ENCODE data around the gene LMAN2L.

The LMAN2L gene

GRCh38 chr2:96747061-96747617, 7.3 kb upstream of the LMAN2L start:
- no peaks in the 10 kb centered on the region for H3K36me3 ChIP-seq (replicated peaks in 1 of 2; ENCODE audit: control insufficient read depth in 2 of 2, insufficient read depth in 2 of 2, low read length in 2 of 2)
- no peak overlapping the region for H4K91ac ChIP-seq (ENCODE audit: low read depth, low read length, poor library complexity)
- H3K4ac ChIP-seq (ENCODE audit: low read length) = no peak overlapping the region
- H3K9ac ChIP-seq (ENCODE audit: low read depth, low read length, poor library complexity) = no peak overlapping the region
- H2BK15ac ChIP-seq (ENCODE audit: low read length) = no peak overlapping the region
- no peak overlapping the region for H3K18ac ChIP-seq (ENCODE audit: low read length)
- WGBS, 2 donors (ENCODE audit: extremely low coverage in 2 of 2, insufficient read length in 2 of 2, insufficient replicate concordance in 1 of 2) = no CpG with 5 or more reads among the region's 6 CpGs
- no peak overlapping the region for H3K4me2 ChIP-seq (ENCODE audit: insufficient read depth, low read length, poor library complexity, severe bottlenecking)
- no peak for DNase-seq (ENCODE audit: low spot score)
- H4K8ac ChIP-seq (ENCODE audit: low read depth, low read length) = no peak overlapping the region
- no peak overlapping the region for H3K4me3 ChIP-seq (ENCODE audit: low read length in 2 of 2)
- no peaks in the 10 kb centered on the region for H3K79me1 ChIP-seq (ENCODE audit: low read depth, low read length)
- no peak overlapping the region for H2AK5ac ChIP-seq (ENCODE audit: low read depth, low read length)
- no peak overlapping the region for H3K14ac ChIP-seq (ENCODE audit: low read length)
- H3K27ac ChIP-seq (replicated peaks; ENCODE audit: low read length) = no peak overlapping the region
- no peaks in the 10 kb centered on the region for H3K4me1 ChIP-seq (ENCODE audit: control insufficient read depth in 2 of 2, insufficient read depth in 1 of 2, low read depth in 1 of 2, low read length in 2 of 2)
- no peaks in the 10 kb centered on the region for H3K9me3 ChIP-seq (replicated peaks in 1 of 2; ENCODE audit: control insufficient read depth in 2 of 2, insufficient read depth in 1 of 2, low read depth in 1 of 2, low read length in 2 of 2)
- no peak overlapping the region for H3K23ac ChIP-seq (ENCODE audit: low read depth, low read length, poor library complexity)
- peaks cover 0 to 8% (median 0%) of the 10 kb centered on the region in 3 experiments for H3K27me3 ChIP-seq (ENCODE audit: control insufficient read depth in 3 of 3, insufficient read depth in 3 of 3, low read depth in 1 of 3, low read length in 3 of 3)
- H2BK120ac ChIP-seq (ENCODE audit: low read depth, low read length) = no peak overlapping the region
- H2BK5ac ChIP-seq (ENCODE audit: low read length) = no peak overlapping the region
- H2BK12ac ChIP-seq (ENCODE audit: low read length) = no peak overlapping the region
- H2AFZ ChIP-seq (ENCODE audit: low read length) = no peak overlapping the region

GRCh38 chr2:96739076-96739632, 710 bp downstream of the LMAN2L start:
- Histone ChIP-seq H3K4me2 (ENCODE audit: insufficient read depth, low read length, poor library complexity, severe bottlenecking) (peak overlapping the region; percentile 82), H2BK120ac (ENCODE audit: low read depth, low read length) (no peak overlapping the region), H3K9ac (ENCODE audit: low read depth, low read length, poor library complexity) (peak overlapping the region; percentile 83), H3K4ac (ENCODE audit: low read length) (no peak overlapping the region), H3K36me3 (replicated peaks in 1 of 2; ENCODE audit: control insufficient read depth in 2 of 2, insufficient read depth in 2 of 2, low read length in 2 of 2) (peaks cover 9 to 41% of the 10 kb centered on the region in 2 donors), H3K4me1 (ENCODE audit: control insufficient read depth in 2 of 2, insufficient read depth in 1 of 2, low read depth in 1 of 2, low read length in 2 of 2) (peaks cover 4 to 6% of the 10 kb centered on the region in 2 donors), H3K14ac (ENCODE audit: low read length) (peak overlapping the region; percentile 58), H4K8ac (ENCODE audit: low read depth, low read length) (no peak overlapping the region), H3K27ac (replicated peaks; ENCODE audit: low read length) (no peak overlapping the region), H2BK5ac (ENCODE audit: low read length) (no peak overlapping the region), H2AK5ac (ENCODE audit: low read depth, low read length) (peak overlapping the region; percentile 27), H2BK12ac (ENCODE audit: low read length) (no peak overlapping the region), H2BK15ac (ENCODE audit: low read length) (no peak overlapping the region), H3K23ac (ENCODE audit: low read depth, low read length, poor library complexity) (peak overlapping the region; percentile 78), H3K4me3 (ENCODE audit: low read length in 2 of 2) (peak overlapping the region; percentile 81 to 87), H3K79me1 (ENCODE audit: low read depth, low read length) (peaks cover 4% of the 10 kb centered on the region), H3K9me3 (replicated peaks in 1 of 2; ENCODE audit: control insufficient read depth in 2 of 2, insufficient read depth in 1 of 2, low read depth in 1 of 2, low read length in 2 of 2) (no peaks in the 10 kb centered on the region), H4K91ac (ENCODE audit: low read depth, low read length, poor library complexity) (no peak overlapping the region), H3K27me3 (ENCODE audit: control insufficient read depth in 3 of 3, insufficient read depth in 3 of 3, low read depth in 1 of 3, low read length in 3 of 3) (no peaks in the 10 kb centered on the region), H3K18ac (ENCODE audit: low read length) (no peak overlapping the region), H2AFZ (ENCODE audit: low read length) (peak overlapping the region; percentile 96)
- DNase-seq (ENCODE audit: low spot score) = no peak
- WGBS, 2 donors (ENCODE audit: extremely low coverage in 2 of 2, insufficient read length in 2 of 2, insufficient replicate concordance in 1 of 2) = no CpG with 5 or more reads among the region's 4 CpGs

DNA sequence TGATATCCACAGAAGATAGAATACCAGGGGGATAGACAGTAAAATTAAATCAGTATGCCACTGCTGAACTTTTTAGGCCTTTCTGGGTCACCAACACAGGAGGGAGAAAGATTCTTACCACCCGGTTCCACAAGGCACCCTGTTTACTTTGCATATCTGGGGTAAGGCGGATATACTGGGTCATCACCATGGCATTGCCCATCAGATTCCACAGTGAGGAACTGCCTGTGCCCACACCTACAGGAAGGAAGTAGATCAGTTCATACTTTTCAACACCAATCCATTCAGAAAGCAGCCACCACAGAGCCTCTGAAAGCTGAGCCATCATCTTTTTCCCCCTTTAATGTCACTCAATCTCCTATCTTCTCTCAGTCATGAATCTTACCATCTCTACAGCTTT, 2.0 kb downstream of the LMAN2L start:
- H3K27me3 ChIP-seq (ENCODE audit: control insufficient read depth in 3 of 3, insufficient read depth in 3 of 3, low read depth in 1 of 3, low read length in 3 of 3) = no peaks in the 10 kb centered on the region
- no peak overlapping the region for H4K8ac ChIP-seq (ENCODE audit: low read depth, low read length)
- no CpG with 5 or more reads among the region's 2 CpGs for WGBS, 2 donors (ENCODE audit: extremely low coverage in 2 of 2, insufficient read length in 2 of 2, insufficient replicate concordance in 1 of 2)
- no peak overlapping the region for H3K4ac ChIP-seq (ENCODE audit: low read length)
- H3K4me2 ChIP-seq (ENCODE audit: insufficient read depth, low read length, poor library complexity, severe bottlenecking) = no peak overlapping the region
- H2AK5ac ChIP-seq (ENCODE audit: low read depth, low read length) = no peak overlapping the region
- peaks cover 4% of the 10 kb centered on the region for H3K79me1 ChIP-seq (ENCODE audit: low read depth, low read length)
- no peak overlapping the region for H2BK120ac ChIP-seq (ENCODE audit: low read depth, low read length)
- no peak overlapping the region for H3K14ac ChIP-seq (ENCODE audit: low read length)
- DNase-seq (ENCODE audit: low spot score) = no peak
- peaks cover 4 to 6% of the 10 kb centered on the region in 2 donors for H3K4me1 ChIP-seq (ENCODE audit: control insufficient read depth in 2 of 2, insufficient read depth in 1 of 2, low read depth in 1 of 2, low read length in 2 of 2)
- no peaks in the 10 kb centered on the region for H3K9me3 ChIP-seq (replicated peaks in 1 of 2; ENCODE audit: control insufficient read depth in 2 of 2, insufficient read depth in 1 of 2, low read depth in 1 of 2, low read length in 2 of 2)
- no peak overlapping the region for H3K23ac ChIP-seq (ENCODE audit: low read depth, low read length, poor library complexity)
- no peak overlapping the region for H4K91ac ChIP-seq (ENCODE audit: low read depth, low read length, poor library complexity)
- H3K18ac ChIP-seq (ENCODE audit: low read length) = no peak overlapping the region
- no peak overlapping the region for H3K27ac ChIP-seq (replicated peaks; ENCODE audit: low read length)
- H2BK5ac ChIP-seq (ENCODE audit: low read length) = no peak overlapping the region
- H3K4me3 ChIP-seq (ENCODE audit: low read length in 2 of 2) = no peak overlapping the region
- H2AFZ ChIP-seq (ENCODE audit: low read length) = no peak overlapping the region
- H2BK15ac ChIP-seq (ENCODE audit: low read length) = no peak overlapping the region
- H3K9ac ChIP-seq (ENCODE audit: low read depth, low read length, poor library complexity) = no peak overlapping the region
- H3K36me3 ChIP-seq (replicated peaks in 1 of 2; ENCODE audit: control insufficient read depth in 2 of 2, insufficient read depth in 2 of 2, low read length in 2 of 2) = peaks cover 21 to 55% of the 10 kb centered on the region in 2 donors
- no peak overlapping the region for H2BK12ac ChIP-seq (ENCODE audit: low read length)

- no CpG with 5 or more reads among the region's 2 CpGs for WGBS, 2 donors (ENCODE audit: extremely low coverage in 2 of 2, insufficient read length in 2 of 2, insufficient replicate concordance in 1 of 2)
- Histone ChIP-seq H2AFZ (ENCODE audit: low read length) (no peak overlapping the region), H2BK120ac (ENCODE audit: low read depth, low read length) (no peak overlapping the region), H2BK5ac (ENCODE audit: low read length) (no peak overlapping the region), H3K27me3 (ENCODE audit: control insufficient read depth in 3 of 3, insufficient read depth in 3 of 3, low read depth in 1 of 3, low read length in 3 of 3) (no peaks in the 10 kb centered on the region), H3K27ac (replicated peaks; ENCODE audit: low read length) (no peak overlapping the region), H3K4ac (ENCODE audit: low read length) (no peak overlapping the region), H4K91ac (ENCODE audit: low read depth, low read length, poor library complexity) (no peak overlapping the region), H3K4me2 (ENCODE audit: insufficient read depth, low read length, poor library complexity, severe bottlenecking) (no peak overlapping the region), H2BK15ac (ENCODE audit: low read length) (no peak overlapping the region), H3K4me1 (ENCODE audit: control insufficient read depth in 2 of 2, insufficient read depth in 1 of 2, low read depth in 1 of 2, low read length in 2 of 2) (peaks cover 4 to 6% of the 10 kb centered on the region in 2 donors), H3K4me3 (ENCODE audit: low read length in 2 of 2) (no peak overlapping the region), H3K9ac (ENCODE audit: low read depth, low read length, poor library complexity) (no peak overlapping the region), H3K14ac (ENCODE audit: low read length) (no peak overlapping the region), H3K18ac (ENCODE audit: low read length) (no peak overlapping the region), H3K23ac (ENCODE audit: low read depth, low read length, poor library complexity) (no peak overlapping the region), H2AK5ac (ENCODE audit: low read depth, low read length) (no peak overlapping the region), H4K8ac (ENCODE audit: low read depth, low read length) (no peak overlapping the region), H3K79me1 (ENCODE audit: low read depth, low read length) (peaks cover 4% of the 10 kb centered on the region), H3K36me3 (replicated peaks in 1 of 2; ENCODE audit: control insufficient read depth in 2 of 2, insufficient read depth in 2 of 2, low read length in 2 of 2) (peaks cover 21 to 59% of the 10 kb centered on the region in 2 donors), H3K9me3 (replicated peaks in 1 of 2; ENCODE audit: control insufficient read depth in 2 of 2, insufficient read depth in 1 of 2, low read depth in 1 of 2, low read length in 2 of 2) (no peaks in the 10 kb centered on the region), H2BK12ac (ENCODE audit: low read length) (no peak overlapping the region)
- no peak for DNase-seq (ENCODE audit: low spot score)
These were observed 2.6 kb downstream of the LMAN2L start for GRCh38 chr2:96737251-96737650.

Data from neuronal stem cell (in vitro differentiated cells).